ENCODE data around the gene HOXB6.

Gene HOXB6

GRCh38 chr17:48577946-48578615 lies 26.7 kb downstream of the HOXB6 start, which contains the start of gene HOXB4:
HOXB4 (minus strand) TSS chr17:48578350; CDS start chr17:48578319, 31 bp downstream.
- DNase-seq: peak; percentile 60 to 78

- no peak for DNase-seq
Observed at GRCh38 chr17:48577330-48577945, 27.3 kb downstream of the HOXB6 start.

- DNase-seq: no peak
Observed at GRCh38 chr17:48576479-48577309, 28.1 kb downstream of the HOXB6 start.

- DNase-seq: no peak
Observed at GRCh38 chr17:48575673-48576478, 28.9 kb downstream of the HOXB6 start.

- DNase-seq: no peak
Observed at GRCh38 chr17:48575066-48575582, 29.7 kb downstream of the HOXB6 start.

- no peak for DNase-seq
Observed at GRCh38 chr17:48574505-48575065, 30.2 kb downstream of the HOXB6 start.

GRCh38 chr17:48571826-48572417 lies 32.9 kb downstream of the HOXB6 start:
- DNase-seq: no peak

- DNase-seq: no peak
Observed at GRCh38 chr17:48571024-48571818, 33.6 kb downstream of the HOXB6 start.

GRCh38 chr17:48570325-48571023 lies 34.3 kb downstream of the HOXB6 start:
- no peak for DNase-seq

- no peak for DNase-seq
Observed at GRCh38 chr17:48569674-48570324, 35.0 kb downstream of the HOXB6 start.

GRCh38 chr17:48569240-48569582 lies 35.6 kb downstream of the HOXB6 start:
- no peak for DNase-seq

GRCh38 chr17:48568499-48569239 lies 36.1 kb downstream of the HOXB6 start:
- no peak for DNase-seq

GRCh38 chr17:48567646-48568354 lies 37.0 kb downstream of the HOXB6 start:
- no peak for DNase-seq

- no peak for DNase-seq
Observed at GRCh38 chr17:48567209-48567608, 37.6 kb downstream of the HOXB6 start.

GRCh38 chr17:48566717-48567116 lies 38.1 kb downstream of the HOXB6 start:
- DNase-seq: no peak

- DNase-seq: no peak
Observed at GRCh38 chr17:48565925-48566710, 38.7 kb downstream of the HOXB6 start.

- no peak for DNase-seq
Observed at GRCh38 chr17:48565022-48565554, 39.7 kb downstream of the HOXB6 start.

Data from CD4-positive, alpha-beta T cell treated with Interleukin-4 for 1 hour (primary cell).